Adrenal gland (tissue), 5 donors: Measurements from ENCODE around the gene COPG1.

ENCODE experiments used
- POLR2A ChIP-seq, 2 donors: fragments of 450-650 bp; IDR thresholded peaks; one replicate each; pipeline ENCODE4 v1.6.1; 2017; ENCODE audit warnings: antibody characterized with exemption in 2 of 2, mild to moderate bottlenecking in 2 of 2, moderate library complexity in 1 of 2
- TF ChIP-seq, protein P1 (sequence below), 6 experiments: fragments of 450-650 bp in 4 of 6; fragments of 200-600 bp in 2 of 6; sonication (generic) in 1 of 6; IDR thresholded peaks; 1 replicate in 5 of 6; 2 replicates in 1 of 6; pipeline versions ENCODE4 v1.5.1 to v1.8.0; 2016 to 2021; ENCODE audit warnings: antibody characterized with exemption in 6 of 6, mild to moderate bottlenecking in 2 of 6, moderate library complexity in 1 of 6
- donor health status: DM: no; HTN: no; CAD: no.

DNA sequence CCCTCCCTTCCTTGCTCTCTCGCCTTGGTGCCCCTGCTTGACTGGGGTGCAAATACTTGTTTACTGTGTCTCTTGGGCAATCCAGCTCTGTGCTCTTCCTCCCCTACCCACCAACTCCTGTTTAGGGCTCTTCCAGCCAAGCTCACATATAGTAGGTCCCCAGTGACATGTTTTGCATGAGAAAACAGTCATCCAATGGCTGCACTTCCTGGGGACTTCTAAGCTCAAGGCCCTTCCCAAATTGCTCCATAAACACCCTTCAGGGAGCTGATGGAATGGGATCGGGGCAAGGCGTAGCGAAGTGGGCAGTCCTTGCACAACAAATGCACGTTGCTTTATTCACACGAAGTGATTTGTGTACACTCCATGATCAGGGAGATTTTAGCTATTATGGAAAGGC lies 9.4 kb upstream of the COPG1 start:
- TF ChIP-seq, protein P1, sequence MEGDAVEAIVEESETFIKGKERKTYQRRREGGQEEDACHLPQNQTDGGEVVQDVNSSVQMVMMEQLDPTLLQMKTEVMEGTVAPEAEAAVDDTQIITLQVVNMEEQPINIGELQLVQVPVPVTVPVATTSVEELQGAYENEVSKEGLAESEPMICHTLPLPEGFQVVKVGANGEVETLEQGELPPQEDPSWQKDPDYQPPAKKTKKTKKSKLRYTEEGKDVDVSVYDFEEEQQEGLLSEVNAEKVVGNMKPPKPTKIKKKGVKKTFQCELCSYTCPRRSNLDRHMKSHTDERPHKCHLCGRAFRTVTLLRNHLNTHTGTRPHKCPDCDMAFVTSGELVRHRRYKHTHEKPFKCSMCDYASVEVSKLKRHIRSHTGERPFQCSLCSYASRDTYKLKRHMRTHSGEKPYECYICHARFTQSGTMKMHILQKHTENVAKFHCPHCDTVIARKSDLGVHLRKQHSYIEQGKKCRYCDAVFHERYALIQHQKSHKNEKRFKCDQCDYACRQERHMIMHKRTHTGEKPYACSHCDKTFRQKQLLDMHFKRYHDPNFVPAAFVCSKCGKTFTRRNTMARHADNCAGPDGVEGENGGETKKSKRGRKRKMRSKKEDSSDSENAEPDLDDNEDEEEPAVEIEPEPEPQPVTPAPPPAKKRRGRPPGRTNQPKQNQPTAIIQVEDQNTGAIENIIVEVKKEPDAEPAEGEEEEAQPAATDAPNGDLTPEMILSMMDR (IDR thresholded peaks at IDR 0.05) = no peak
- TF ChIP-seq POLR2A (IDR thresholded peaks at IDR 0.05) = no peak
